Suprapubic skin (tissue), 4 donors: ENCODE data around the gene RAF1. TPM values are rescaled to one million over a fixed set of nuclear protein-coding genes. Genes with fewer than 3 reads are reported as not detected.

Experiments
- DNase-seq, 2 donors: peaks; one replicate each; pipeline ENCODE4 v3.0.0-alpha.2; 2019; ENCODE audit warnings: low spot score in 2 of 2
- H3K27ac ChIP-seq: fragments of 200-600 bp; sonication (generic); one replicate; pipeline ENCODE4 v1.5.1; 2019
- H3K27me3 ChIP-seq: fragments of 200-600 bp; sonication (generic); one replicate; pipeline ENCODE4 v1.5.1; 2019
- H3K36me3 ChIP-seq: fragments of 200-600 bp; sonication (generic); one replicate; pipeline ENCODE4 v1.5.1; 2019
- H3K4me1 ChIP-seq: fragments of 200-600 bp; sonication (generic); one replicate; pipeline ENCODE4 v1.5.1; 2019
- H3K4me3 ChIP-seq: fragments of 200-600 bp; sonication (generic); one replicate; pipeline ENCODE4 v1.5.1; 2019; ENCODE audit warnings: mild to moderate bottlenecking
- H3K9me3 ChIP-seq: fragments of 200-600 bp; sonication (generic); one replicate; pipeline ENCODE4 v1.5.1; 2019
- EP300 ChIP-seq: sonication (generic); formaldehyde crosslinking; IDR thresholded peaks from one replicate; pipeline ENCODE4 v1.6.1; 2017; ENCODE audit warnings: antibody characterized with exemption
- POLR2A ChIP-seq, 2 donors: fragments of 450-650 bp; IDR thresholded peaks; one replicate each; pipeline ENCODE4 v1.6.1; 2017; ENCODE audit warnings: antibody characterized with exemption in 2 of 2, mild to moderate bottlenecking in 2 of 2, moderate library complexity in 2 of 2
- POLR2AphosphoS5 ChIP-seq, 3 donors: sonication (generic); formaldehyde crosslinking; IDR thresholded peaks; one replicate each; pipeline ENCODE4 v1.6.1; 2017; ENCODE audit warnings: antibody characterized with exemption in 3 of 3
- WGBS: methylation state at CpG from one replicate; pipeline ENCODE4 v1.1.5; 2018; 5-methylcytosine and 5-hydroxymethylcytosine counted together
- total RNA-seq, 4 donors: library from RNA; depleted of rRNA; stranded (reverse); fragments of >200 nt; gene quantifications; one replicate each; pipeline ENCODE4 v1.1.0, GENCODE V29; 2016
- TF ChIP-seq, protein P1 (sequence below), 2 donors: fragments of 200-600 bp in 1 of 2; fragments of 450-650 bp in 1 of 2; sonication (generic) in 1 of 2; IDR thresholded peaks; one replicate each; pipeline ENCODE4 v1.5.1; 2016 to 2019; ENCODE audit warnings: antibody characterized with exemption in 2 of 2, mild to moderate bottlenecking in 1 of 2, moderate library complexity in 1 of 2

The RAF1 gene
- total RNA-seq, 4 donors from 2014 or later = 96.3 to 155 (median 123) TPM

- no peak for TF ChIP-seq POLR2A (IDR thresholded peaks at IDR 0.05)
- TF ChIP-seq EP300 = no peak
- TF ChIP-seq POLR2AphosphoS5 (IDR thresholded peaks at IDR 0.05) = no peak
- TF ChIP-seq, protein P1, sequence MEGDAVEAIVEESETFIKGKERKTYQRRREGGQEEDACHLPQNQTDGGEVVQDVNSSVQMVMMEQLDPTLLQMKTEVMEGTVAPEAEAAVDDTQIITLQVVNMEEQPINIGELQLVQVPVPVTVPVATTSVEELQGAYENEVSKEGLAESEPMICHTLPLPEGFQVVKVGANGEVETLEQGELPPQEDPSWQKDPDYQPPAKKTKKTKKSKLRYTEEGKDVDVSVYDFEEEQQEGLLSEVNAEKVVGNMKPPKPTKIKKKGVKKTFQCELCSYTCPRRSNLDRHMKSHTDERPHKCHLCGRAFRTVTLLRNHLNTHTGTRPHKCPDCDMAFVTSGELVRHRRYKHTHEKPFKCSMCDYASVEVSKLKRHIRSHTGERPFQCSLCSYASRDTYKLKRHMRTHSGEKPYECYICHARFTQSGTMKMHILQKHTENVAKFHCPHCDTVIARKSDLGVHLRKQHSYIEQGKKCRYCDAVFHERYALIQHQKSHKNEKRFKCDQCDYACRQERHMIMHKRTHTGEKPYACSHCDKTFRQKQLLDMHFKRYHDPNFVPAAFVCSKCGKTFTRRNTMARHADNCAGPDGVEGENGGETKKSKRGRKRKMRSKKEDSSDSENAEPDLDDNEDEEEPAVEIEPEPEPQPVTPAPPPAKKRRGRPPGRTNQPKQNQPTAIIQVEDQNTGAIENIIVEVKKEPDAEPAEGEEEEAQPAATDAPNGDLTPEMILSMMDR (IDR thresholded peaks at IDR 0.05) = no peak
- Histone ChIP-seq H3K4me3 (no peak overlapping the region), H3K27ac (no peak overlapping the region), H3K9me3 (no peaks in the 10 kb centered on the region), H3K4me1 (no peaks in the 10 kb centered on the region), H3K27me3 (no peaks in the 10 kb centered on the region), H3K36me3 (peaks cover 93% of the 10 kb centered on the region)
- WGBS = 90% methylated on average over 2 of the region's 2 CpGs
- no peak for DNase-seq
Measured at GRCh38 chr3:12603969-12604368, 59.9 kb downstream of the RAF1 start.

- TF ChIP-seq, protein P1 (IDR thresholded peaks at IDR 0.05) = no peak
- no peak for TF ChIP-seq POLR2AphosphoS5 (IDR thresholded peaks at IDR 0.05)
- TF ChIP-seq EP300 = no peak
- TF ChIP-seq POLR2A (IDR thresholded peaks at IDR 0.05) = no peak
- H3K27me3 ChIP-seq = no peaks in the 10 kb centered on the region
- 63% methylated on average over 1 of the region's 1 CpG for WGBS
- H3K4me3 ChIP-seq = no peak overlapping the region
- peaks cover 98% of the 10 kb centered on the region for H3K36me3 ChIP-seq
- no peaks in the 10 kb centered on the region for H3K4me1 ChIP-seq
- no peak for DNase-seq
- no peaks in the 10 kb centered on the region for H3K9me3 ChIP-seq
- H3K27ac ChIP-seq = no peak overlapping the region
Measured at GRCh38 chr3:12601072-12601471, 62.8 kb downstream of the RAF1 start.

- Histone ChIP-seq H3K27ac (no peak overlapping the region), H3K36me3 (peaks cover 97% of the 10 kb centered on the region), H3K4me1 (no peaks in the 10 kb centered on the region), H3K9me3 (no peaks in the 10 kb centered on the region), H3K4me3 (no peak overlapping the region), H3K27me3 (no peaks in the 10 kb centered on the region)
- DNase-seq = no peak
- TF ChIP-seq POLR2A (IDR thresholded peaks at IDR 0.05) (no peak), EP300 (no peak), POLR2AphosphoS5 (IDR thresholded peaks at IDR 0.05) (no peak)
- TF ChIP-seq, protein P1 (IDR thresholded peaks at IDR 0.05) = no peak
Measured at GRCh38 chr3:12598890-12599289, 65.0 kb downstream of the RAF1 start.

- peaks cover 90% of the 10 kb centered on the region for H3K36me3 ChIP-seq
- no peaks in the 10 kb centered on the region for H3K4me1 ChIP-seq
- no peak for DNase-seq
- H3K4me3 ChIP-seq = no peak overlapping the region
- H3K9me3 ChIP-seq = no peaks in the 10 kb centered on the region
- H3K27ac ChIP-seq = no peak overlapping the region
- 71% methylated on average over 3 of the region's 3 CpGs for WGBS
- TF ChIP-seq POLR2A (IDR thresholded peaks at IDR 0.05) = no peak
- TF ChIP-seq EP300 = no peak
- TF ChIP-seq, protein P1 (IDR thresholded peaks at IDR 0.05) = no peak
- TF ChIP-seq POLR2AphosphoS5 (IDR thresholded peaks at IDR 0.05) = no peak
- no peaks in the 10 kb centered on the region for H3K27me3 ChIP-seq
Measured at GRCh38 chr3:12593473-12593872, 70.4 kb downstream of the RAF1 start.

DNA sequence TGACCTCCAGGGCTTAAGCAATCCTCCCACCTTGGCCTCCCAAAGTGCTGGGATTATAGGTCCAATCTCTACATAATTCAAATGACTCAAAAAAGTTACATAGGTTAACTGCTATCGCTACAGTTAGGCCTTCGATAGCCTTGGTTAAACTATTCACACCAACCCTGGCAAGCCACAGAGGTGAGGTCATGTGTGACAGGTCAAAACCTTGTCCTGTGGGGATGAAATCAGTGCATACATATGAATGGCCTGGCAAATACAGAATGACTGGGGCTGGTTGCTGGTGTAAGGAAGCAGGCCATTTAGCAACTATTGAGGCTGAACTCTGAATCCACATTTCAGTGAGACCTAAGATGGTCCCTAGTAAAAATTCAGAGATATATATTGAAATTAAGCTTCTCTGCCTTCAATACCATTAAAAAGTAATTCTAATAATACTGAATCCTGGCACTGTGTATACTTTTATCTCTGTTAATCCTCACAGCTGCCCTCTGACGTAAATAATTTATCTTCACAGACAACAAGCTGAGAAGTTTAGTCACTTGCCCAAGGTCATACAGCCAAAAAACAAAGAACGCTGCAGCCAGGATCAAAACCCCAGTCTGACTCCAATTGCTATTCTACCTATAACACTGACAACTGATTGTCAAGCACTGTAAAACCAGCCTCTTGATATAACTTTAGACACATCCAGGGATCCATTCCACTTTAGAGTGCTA lies 71.8 kb downstream of the RAF1 start:
- Histone ChIP-seq H3K9me3 (no peaks in the 10 kb centered on the region), H3K36me3 (peaks cover 88% of the 10 kb centered on the region), H3K4me3 (no peak overlapping the region), H3K27me3 (no peaks in the 10 kb centered on the region), H3K4me1 (peaks cover 4% of the 10 kb centered on the region), H3K27ac (no peak overlapping the region)
- 98% methylated on average over 4 of the region's 4 CpGs for WGBS
- TF ChIP-seq EP300 (no peak), POLR2AphosphoS5 (IDR thresholded peaks at IDR 0.05) (no peak), POLR2A (IDR thresholded peaks at IDR 0.05) (no peak)
- TF ChIP-seq, protein P1 (IDR thresholded peaks at IDR 0.05) = no peak
- no peak for DNase-seq
